ENCODE results near the gene FRK. TPM values are rescaled to one million over a fixed set of nuclear protein-coding genes. Genes with fewer than 3 reads are reported as not detected.
"Not testable (repeated sequence)": the region's sequence is repeated elsewhere in the genome, so short reads cannot be mapped to it uniquely, and the experiment has no call there.

The FRK gene
- total and polyA plus RNA-seq, 9 donors, result 0.40 to 0.79 (median 0.51) TPM

DNA sequence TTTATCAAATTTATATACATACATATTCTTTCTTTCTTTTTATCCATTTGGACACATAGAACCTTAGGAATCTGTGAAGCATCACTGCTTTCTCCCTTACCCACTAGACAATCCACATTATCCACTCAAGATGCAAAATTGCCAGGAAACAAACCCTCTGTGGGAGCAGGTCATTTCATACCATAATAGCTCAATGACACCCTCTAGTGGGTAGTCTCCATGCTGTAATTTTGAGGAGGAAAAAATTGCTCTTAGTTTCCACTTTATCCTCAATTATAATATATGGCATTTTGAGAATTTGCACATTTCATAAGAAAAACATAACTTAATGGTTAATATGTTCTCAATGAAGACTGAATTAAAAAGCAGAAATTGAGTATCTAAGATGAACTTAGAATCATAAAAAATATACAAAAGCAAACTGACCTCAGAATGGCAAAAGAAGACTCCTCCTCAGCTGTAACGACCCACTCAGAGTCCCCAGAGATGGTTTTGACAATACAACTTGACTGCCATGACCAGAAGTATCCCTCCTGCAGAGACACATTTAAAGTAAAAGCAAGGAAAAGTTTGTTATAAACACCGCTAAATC is 164.1 kb downstream of the FRK start:
- Histone ChIP-seq H3K4me1 (ENCODE audit: control insufficient read depth, insufficient read depth, low read length) (no peaks in the 10 kb centered on the region), H3K36me3 (ENCODE audit: control insufficient read depth, insufficient read depth, low read length) (no peaks in the 10 kb centered on the region), H3K27me3 (ENCODE audit: control insufficient read depth, insufficient read depth, low read length) (no peaks in the 10 kb centered on the region), H3K9me3 (replicated peaks; ENCODE audit: control insufficient read depth, low read depth, low read length) (no peaks in the 10 kb centered on the region), H3K4me3 (ENCODE audit: low read length) (no peak overlapping the region), H3K27ac (ENCODE audit: low read length) (no peak overlapping the region)
- DNase-seq, result peak; percentile 64
- no CpG with 5 or more reads among the region's 2 CpGs for WGBS (ENCODE audit: insufficient coverage)

DNA sequence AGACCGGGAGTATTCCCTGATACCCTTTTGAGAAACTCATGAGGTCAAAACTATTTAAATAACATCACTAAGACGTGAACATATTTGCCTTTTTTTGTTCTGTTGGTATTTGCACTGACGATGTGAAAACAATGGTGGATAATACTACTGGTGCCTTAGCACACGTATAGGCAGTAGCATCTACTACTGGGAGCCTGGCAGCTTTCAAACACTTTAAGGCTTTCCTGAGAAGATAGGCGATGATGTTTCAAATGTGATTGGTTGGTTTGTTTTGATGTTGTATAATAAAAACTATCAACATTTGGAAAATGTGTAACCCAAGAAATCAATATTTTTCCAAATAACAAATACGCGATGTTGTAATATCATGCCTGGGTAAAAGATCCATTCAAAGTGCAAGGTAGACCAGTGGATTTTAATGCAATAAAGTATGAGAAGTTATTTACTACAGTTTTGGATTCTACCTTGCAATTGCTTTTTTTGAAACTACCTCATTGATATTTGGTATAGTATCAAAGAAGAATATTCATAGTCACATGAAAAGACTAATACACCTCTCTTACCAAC is 166.2 kb downstream of the FRK start:
- no peak overlapping the region for H3K4me3 ChIP-seq (ENCODE audit: low read length)
- no peaks in the 10 kb centered on the region for H3K36me3 ChIP-seq (ENCODE audit: control insufficient read depth, insufficient read depth, low read length)
- no peak overlapping the region for H3K27ac ChIP-seq (ENCODE audit: low read length)
- no peak for DNase-seq
- no peaks in the 10 kb centered on the region for H3K4me1 ChIP-seq (ENCODE audit: control insufficient read depth, insufficient read depth, low read length)
- no peaks in the 10 kb centered on the region for H3K9me3 ChIP-seq (replicated peaks; ENCODE audit: control insufficient read depth, low read depth, low read length)
- 80% methylated on average over 1 of the region's 7 CpGs for WGBS (ENCODE audit: insufficient coverage)
- H3K27me3 ChIP-seq (ENCODE audit: control insufficient read depth, insufficient read depth, low read length), result no peaks in the 10 kb centered on the region

DNA sequence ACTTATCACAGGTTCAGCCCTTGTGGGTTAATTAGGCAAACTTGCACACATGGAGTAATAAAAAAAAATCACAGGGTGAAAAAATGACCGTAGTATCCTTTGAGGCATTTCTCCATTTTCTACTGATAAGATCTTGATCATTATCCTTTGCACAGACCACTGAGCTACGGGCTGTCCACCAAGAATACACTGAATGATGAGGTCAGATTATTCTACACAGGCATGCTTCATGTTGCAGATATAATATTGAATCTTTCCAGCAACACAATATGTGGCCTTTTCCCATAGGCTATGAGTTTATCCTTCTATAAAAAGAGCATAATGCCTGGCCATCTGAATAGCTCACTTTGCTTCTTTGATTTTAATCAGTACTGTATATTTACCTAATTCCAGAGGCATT is 168.9 kb downstream of the FRK start:
- Histone ChIP-seq H3K4me3 (ENCODE audit: low read length) (no peak overlapping the region), H3K9me3 (replicated peaks; ENCODE audit: control insufficient read depth, low read depth, low read length) (no peaks in the 10 kb centered on the region), H3K27me3 (ENCODE audit: control insufficient read depth, insufficient read depth, low read length) (no peaks in the 10 kb centered on the region), H3K27ac (ENCODE audit: low read length) (no peak overlapping the region), H3K4me1 (ENCODE audit: control insufficient read depth, insufficient read depth, low read length) (no peaks in the 10 kb centered on the region), H3K36me3 (ENCODE audit: control insufficient read depth, insufficient read depth, low read length) (no peaks in the 10 kb centered on the region)
- no peak for DNase-seq
- no CpG with 5 or more reads among the region's 2 CpGs for WGBS (ENCODE audit: insufficient coverage)

DNA sequence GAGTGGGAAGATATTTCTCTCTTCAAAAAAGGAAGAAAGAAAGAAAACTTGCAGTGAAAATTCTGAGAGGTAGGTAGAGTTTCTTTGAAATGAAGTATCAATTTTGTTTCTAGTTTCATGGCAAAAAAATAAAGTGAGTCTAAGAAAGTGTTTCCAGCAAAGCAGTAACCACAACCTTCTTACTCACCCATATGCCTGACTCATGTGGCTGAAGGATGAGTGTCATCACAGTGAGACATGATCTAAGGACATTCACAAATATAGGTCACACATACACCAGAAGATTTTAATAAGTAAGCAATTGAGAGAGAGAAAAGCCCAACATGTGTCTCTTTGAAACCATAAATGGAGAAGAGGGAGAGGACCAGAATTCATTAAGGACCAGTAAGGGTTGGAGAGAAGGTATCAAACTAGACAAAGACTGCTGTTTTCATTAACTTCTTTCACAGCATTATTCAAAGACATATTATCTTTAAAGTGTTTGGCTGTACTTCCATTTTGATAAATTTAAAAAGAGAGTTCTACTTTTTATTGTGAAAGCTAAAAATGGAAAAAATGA is 169.5 kb downstream of the FRK start:
- DNase-seq, result no peak
- Histone ChIP-seq H3K27ac (ENCODE audit: low read length) (no peak overlapping the region), H3K36me3 (ENCODE audit: control insufficient read depth, insufficient read depth, low read length) (no peaks in the 10 kb centered on the region), H3K4me3 (ENCODE audit: low read length) (no peak overlapping the region), H3K27me3 (ENCODE audit: control insufficient read depth, insufficient read depth, low read length) (no peaks in the 10 kb centered on the region), H3K4me1 (ENCODE audit: control insufficient read depth, insufficient read depth, low read length) (no peaks in the 10 kb centered on the region), H3K9me3 (replicated peaks; ENCODE audit: control insufficient read depth, low read depth, low read length) (no peaks in the 10 kb centered on the region)

DNA sequence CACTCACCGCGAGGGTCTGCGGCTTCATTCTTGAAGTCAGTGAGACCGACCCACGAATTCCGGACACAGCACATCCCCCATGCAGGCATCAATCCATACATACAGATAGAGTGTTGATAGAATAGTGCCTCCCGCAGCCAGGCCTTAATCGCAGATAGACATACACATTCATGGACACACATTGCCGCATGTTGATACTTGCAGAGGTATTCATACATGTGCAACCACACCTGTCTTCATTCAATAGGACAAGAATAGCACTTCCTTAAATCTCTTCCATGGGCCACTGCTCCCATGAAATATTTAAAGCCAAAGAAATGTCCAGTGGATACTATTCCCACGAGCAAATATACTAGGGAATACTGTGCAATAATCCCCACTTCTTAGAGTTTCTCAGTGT is 170.5 kb downstream of the FRK start:
- Histone ChIP-seq H3K27me3 (ENCODE audit: control insufficient read depth, insufficient read depth, low read length) (no peaks in the 10 kb centered on the region), H3K36me3 (ENCODE audit: control insufficient read depth, insufficient read depth, low read length) (no peaks in the 10 kb centered on the region), H3K9me3 (replicated peaks; ENCODE audit: control insufficient read depth, low read depth, low read length) (no peaks in the 10 kb centered on the region), H3K4me3 (ENCODE audit: low read length) (no peak overlapping the region), H3K27ac (ENCODE audit: low read length) (no peak overlapping the region), H3K4me1 (ENCODE audit: control insufficient read depth, insufficient read depth, low read length) (no peaks in the 10 kb centered on the region)
- no peak for DNase-seq
- WGBS (ENCODE audit: insufficient coverage), result 88% methylated on average over 3 of the region's 10 CpGs

DNA sequence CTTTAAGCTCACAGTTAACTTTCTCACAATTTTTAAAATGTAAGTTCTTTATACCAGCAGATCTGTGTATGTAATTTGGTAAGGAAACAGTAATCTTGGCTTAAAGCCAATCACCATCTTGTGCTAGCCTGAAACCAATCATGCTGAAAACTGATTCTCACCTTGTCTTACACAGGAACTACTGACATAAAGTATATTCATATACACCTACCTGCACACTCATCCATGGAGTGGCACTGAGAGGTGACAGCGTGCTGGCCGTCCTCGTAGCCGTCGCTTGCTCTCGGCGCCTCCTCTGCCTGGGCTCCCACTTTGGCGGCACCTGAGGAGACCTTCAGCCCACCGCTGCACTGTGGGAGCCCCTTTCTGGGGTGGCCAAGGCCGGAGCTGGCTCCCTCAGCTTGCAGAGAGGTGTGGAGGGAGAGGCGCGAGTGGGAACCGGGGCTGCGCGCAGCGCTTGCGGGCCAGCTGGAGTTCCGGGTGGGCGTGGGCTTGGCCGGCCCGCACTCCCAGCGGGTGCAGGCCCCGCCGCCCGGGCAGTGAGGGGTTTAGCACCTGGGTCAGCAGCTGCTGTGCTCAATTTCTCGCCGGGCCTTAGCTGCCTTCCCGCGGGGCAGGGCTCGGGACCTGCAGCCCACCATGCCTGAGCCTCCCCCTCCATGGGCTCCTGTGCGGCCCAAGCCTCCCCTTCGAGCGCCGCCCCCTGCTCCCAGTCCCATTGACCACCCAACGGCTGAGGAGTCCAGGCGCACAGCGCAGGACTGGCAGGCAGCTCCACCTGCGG is 171.8 kb downstream of the FRK start:
- H3K9me3 ChIP-seq (replicated peaks; ENCODE audit: control insufficient read depth, low read depth, low read length); H3K27me3 ChIP-seq (ENCODE audit: control insufficient read depth, insufficient read depth, low read length); H3K4me3 ChIP-seq (ENCODE audit: low read length); H3K27ac ChIP-seq (ENCODE audit: low read length); H3K4me1 ChIP-seq (ENCODE audit: control insufficient read depth, insufficient read depth, low read length); DNase-seq; H3K36me3 ChIP-seq (ENCODE audit: control insufficient read depth, insufficient read depth, low read length): not testable (repeated sequence)
- WGBS (ENCODE audit: insufficient coverage), result 91% methylated on average over 20 of the region's 38 CpGs

DNA sequence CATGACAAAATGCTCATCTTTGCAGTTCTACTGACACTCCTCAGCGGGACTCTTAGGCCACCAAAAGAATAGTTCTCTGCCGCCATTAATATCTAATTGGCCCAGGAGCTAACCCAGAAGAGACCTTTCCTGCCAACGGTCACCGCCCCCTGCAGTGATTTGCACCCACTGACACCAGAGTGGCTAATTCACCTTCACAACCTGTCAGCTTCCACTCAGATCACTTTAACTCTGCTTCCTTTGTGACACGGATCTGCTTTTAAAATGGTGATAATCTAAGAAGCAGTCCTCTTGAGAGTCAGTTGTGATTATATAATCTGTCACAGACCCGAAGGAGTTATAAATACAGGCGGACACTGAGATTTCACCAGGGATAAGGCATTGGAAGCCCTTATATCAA is 172.8 kb downstream of the FRK start:
- no peak for DNase-seq
- no peaks in the 10 kb centered on the region for H3K9me3 ChIP-seq (replicated peaks; ENCODE audit: control insufficient read depth, low read depth, low read length)
- H3K4me1 ChIP-seq (ENCODE audit: control insufficient read depth, insufficient read depth, low read length), result no peaks in the 10 kb centered on the region
- H3K27me3 ChIP-seq (ENCODE audit: control insufficient read depth, insufficient read depth, low read length), result no peaks in the 10 kb centered on the region
- H3K36me3 ChIP-seq (ENCODE audit: control insufficient read depth, insufficient read depth, low read length), result no peaks in the 10 kb centered on the region
- WGBS (ENCODE audit: insufficient coverage), result 63% methylated on average over 2 of the region's 7 CpGs
- H3K4me3 ChIP-seq (ENCODE audit: low read length), result no peak overlapping the region
- no peak overlapping the region for H3K27ac ChIP-seq (ENCODE audit: low read length)

DNA sequence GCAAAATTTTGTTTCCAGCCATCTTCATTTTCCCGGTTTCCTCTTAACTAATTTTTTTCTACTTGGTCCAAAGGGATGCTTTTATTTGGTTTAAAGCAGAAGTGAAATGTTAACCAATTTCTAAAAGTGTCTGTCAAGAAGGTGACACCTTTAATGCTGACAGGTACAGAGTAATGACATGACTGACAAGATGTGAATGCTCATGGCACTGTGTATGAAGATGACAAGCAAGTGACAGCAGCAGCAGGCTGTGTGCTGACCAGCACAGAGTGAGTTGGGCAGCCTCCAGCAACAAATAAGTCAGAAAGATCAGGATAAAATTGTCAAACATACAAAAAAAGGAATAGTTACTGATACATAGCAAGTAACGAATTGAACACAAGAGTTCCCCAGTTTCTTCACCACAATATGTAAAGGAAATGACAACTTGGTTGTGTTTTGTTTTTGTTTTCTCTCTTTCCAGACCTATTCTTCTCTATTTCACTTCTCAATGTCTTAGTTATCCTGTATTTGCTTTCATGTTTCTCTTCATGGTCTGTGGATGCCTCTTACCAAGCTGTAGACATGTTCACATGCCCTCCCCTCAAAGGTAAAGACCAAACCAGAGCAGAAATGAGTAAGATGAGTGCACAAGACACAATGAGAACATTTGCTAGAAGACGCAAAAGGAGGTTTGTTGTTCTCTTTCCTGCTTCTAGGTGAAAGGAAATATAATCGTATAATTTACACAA is 174.9 kb downstream of the FRK start:
- Histone ChIP-seq H3K4me3 (ENCODE audit: low read length) (no peak overlapping the region), H3K9me3 (replicated peaks; ENCODE audit: control insufficient read depth, low read depth, low read length) (no peaks in the 10 kb centered on the region), H3K4me1 (ENCODE audit: control insufficient read depth, insufficient read depth, low read length) (no peaks in the 10 kb centered on the region), H3K27me3 (ENCODE audit: control insufficient read depth, insufficient read depth, low read length) (no peaks in the 10 kb centered on the region), H3K27ac (ENCODE audit: low read length) (no peak overlapping the region), H3K36me3 (ENCODE audit: control insufficient read depth, insufficient read depth, low read length) (no peaks in the 10 kb centered on the region)
- no peak for DNase-seq
- no CpG with 5 or more reads among the region's 4 CpGs for WGBS (ENCODE audit: insufficient coverage)

DNA sequence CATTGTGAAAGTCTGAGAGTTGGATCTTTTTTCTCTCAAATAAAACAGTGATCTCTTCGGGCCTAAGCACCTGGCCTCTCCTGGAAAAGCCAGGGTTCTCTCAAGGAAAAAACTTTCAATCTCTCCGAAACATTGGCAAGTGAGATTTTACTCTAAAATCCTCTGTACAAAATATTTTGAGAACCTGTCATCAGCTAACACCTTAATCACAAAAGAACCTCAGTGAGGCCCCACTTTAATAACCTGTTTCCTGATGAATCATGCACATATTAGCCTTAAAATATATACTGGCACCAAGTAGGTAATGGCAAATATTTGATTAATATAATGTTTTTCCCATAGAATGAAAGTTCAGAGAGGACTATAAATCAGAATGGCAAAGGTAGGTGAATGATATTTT is 177.9 kb downstream of the FRK start:
- H3K27me3 ChIP-seq (ENCODE audit: control insufficient read depth, insufficient read depth, low read length), result no peaks in the 10 kb centered on the region
- WGBS (ENCODE audit: insufficient coverage), result 40% methylated on average over 1 of the region's 2 CpGs
- H3K27ac ChIP-seq (ENCODE audit: low read length), result no peak overlapping the region
- DNase-seq, result no peak
- no peaks in the 10 kb centered on the region for H3K4me1 ChIP-seq (ENCODE audit: control insufficient read depth, insufficient read depth, low read length)
- H3K4me3 ChIP-seq (ENCODE audit: low read length), result no peak overlapping the region
- no peaks in the 10 kb centered on the region for H3K36me3 ChIP-seq (ENCODE audit: control insufficient read depth, insufficient read depth, low read length)
- no peaks in the 10 kb centered on the region for H3K9me3 ChIP-seq (replicated peaks; ENCODE audit: control insufficient read depth, low read depth, low read length)

DNA sequence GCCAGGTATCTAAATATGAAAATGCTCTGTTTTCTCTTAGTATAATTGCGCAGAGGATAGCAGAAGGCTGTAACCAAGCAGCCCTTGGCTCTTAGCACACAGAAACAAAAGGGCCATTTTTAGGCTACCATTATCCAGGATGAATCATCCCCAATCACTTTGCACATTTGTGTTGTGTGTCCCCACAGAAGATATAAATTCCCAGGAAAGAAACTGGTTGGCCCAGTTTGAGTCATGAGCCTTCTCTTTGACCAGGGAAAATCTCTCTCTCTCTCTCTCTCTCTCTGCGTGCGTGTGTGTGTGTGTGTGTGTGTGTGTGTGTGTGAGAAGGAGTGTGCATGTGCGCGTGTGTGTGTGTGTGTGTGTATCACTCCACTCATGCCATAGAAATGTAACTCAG is 178.5 kb downstream of the FRK start:
- no peaks in the 10 kb centered on the region for H3K4me1 ChIP-seq (ENCODE audit: control insufficient read depth, insufficient read depth, low read length)
- no peak overlapping the region for H3K27ac ChIP-seq (ENCODE audit: low read length)
- peak; percentile 50 for DNase-seq
- H3K9me3 ChIP-seq (replicated peaks; ENCODE audit: control insufficient read depth, low read depth, low read length), result no peaks in the 10 kb centered on the region
- H3K36me3 ChIP-seq (ENCODE audit: control insufficient read depth, insufficient read depth, low read length), result no peaks in the 10 kb centered on the region
- WGBS (ENCODE audit: insufficient coverage), result no CpG with 5 or more reads among the region's 5 CpGs
- no peak overlapping the region for H3K4me3 ChIP-seq (ENCODE audit: low read length)
- H3K27me3 ChIP-seq (ENCODE audit: control insufficient read depth, insufficient read depth, low read length), result no peaks in the 10 kb centered on the region
